ENCODE results near the gene PXMP4.
A peak's percentile ranks its signal among the peaks of the same experiment; 100 is the strongest.

PXMP4 gene

DNA sequence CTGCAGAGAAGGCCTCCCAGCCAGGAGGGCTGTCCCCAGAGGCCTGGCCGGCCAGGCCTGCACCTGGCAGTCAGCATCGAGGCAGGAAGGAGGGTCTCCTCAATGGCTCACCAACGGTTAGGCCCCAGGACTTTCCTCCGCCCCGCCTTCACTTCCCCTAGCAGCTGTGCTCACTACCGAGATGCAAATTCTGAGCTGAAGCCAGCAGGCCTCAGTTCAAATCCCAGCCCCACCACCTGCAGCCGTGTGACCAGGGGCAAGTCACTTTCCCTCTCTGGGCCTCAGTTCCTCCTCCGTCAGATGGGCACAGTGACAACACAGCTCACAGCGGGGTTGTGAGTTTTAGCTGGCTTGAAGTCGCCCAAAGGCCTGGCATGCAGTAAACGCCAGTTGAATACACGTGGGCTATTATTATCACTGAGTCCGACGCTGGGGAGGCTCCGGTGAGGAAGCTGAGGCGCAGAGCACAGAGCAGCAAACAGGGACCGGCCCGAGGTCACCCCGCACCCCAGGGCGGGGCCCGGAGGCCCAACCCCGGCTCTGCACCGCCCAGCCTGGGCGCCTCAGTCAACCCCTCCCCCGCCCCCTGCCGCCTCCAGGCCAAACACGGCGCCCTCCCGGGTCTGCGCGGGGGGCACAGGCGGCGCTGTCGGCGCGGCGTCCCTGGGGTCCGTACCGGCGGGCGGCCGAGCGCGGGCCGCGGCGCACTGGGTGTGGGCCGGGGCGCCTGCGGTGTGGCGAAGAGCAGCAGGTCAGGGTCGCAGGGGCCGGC, 34.6 kb downstream of the PXMP4 start:
- TF ChIP-seq, protein P1, sequence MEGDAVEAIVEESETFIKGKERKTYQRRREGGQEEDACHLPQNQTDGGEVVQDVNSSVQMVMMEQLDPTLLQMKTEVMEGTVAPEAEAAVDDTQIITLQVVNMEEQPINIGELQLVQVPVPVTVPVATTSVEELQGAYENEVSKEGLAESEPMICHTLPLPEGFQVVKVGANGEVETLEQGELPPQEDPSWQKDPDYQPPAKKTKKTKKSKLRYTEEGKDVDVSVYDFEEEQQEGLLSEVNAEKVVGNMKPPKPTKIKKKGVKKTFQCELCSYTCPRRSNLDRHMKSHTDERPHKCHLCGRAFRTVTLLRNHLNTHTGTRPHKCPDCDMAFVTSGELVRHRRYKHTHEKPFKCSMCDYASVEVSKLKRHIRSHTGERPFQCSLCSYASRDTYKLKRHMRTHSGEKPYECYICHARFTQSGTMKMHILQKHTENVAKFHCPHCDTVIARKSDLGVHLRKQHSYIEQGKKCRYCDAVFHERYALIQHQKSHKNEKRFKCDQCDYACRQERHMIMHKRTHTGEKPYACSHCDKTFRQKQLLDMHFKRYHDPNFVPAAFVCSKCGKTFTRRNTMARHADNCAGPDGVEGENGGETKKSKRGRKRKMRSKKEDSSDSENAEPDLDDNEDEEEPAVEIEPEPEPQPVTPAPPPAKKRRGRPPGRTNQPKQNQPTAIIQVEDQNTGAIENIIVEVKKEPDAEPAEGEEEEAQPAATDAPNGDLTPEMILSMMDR (IDR thresholded peaks at IDR 0.05) = no peak
- DNase-seq = no peak
- Mint-ChIP-seq H3K27ac (no peak overlapping the region), H3K4me1 (peaks cover 44% of the 10 kb centered on the region), H3K27me3 (ENCODE audit: low read depth, poor library complexity) (peaks cover 5% of the 10 kb centered on the region), H3K36me3 (ENCODE audit: low read depth) (no peaks in the 10 kb centered on the region), H3K4me3 (peak overlapping the region; percentile 79), H3K9me3 (no peaks in the 10 kb centered on the region)

DNA sequence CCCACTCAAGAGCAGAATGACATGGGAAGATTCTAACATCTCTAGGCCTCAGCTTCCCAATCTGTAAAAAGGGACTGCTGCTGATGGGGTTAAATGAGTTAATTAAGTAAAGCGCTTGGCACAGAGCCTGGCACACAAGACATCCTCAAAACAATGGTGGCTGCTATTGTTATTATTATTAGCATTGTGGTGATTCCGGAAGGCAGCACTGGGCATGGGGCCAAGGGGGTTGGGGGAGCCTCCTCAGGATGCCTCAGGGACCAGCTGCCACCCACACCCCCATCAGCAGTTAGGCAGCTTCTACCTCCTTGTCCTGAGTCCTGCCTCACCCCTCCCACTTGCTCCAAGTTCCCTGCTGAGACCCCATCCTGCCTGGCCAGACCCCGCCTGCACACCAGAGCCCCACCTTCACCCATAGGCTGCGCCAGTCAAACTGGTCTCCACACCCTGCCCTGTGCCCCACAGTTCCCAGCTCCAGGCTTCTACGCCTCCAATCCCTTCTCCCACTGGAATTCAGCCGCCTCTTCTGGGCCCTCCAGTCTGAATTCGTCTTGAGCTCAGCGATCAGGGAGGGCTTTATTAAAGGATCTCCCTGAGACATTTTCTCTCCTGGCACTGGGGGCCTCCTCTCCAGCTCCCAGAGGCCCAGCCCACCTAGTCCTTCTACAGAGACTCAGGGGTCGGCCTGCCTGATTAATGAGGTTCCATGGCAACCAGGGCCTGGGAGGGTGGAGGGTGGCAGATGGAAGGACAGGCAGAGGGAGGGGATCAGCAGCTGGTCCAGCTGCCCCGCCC, 35.4 kb downstream of the PXMP4 start:
- peak; percentile 48 for DNase-seq
- H3K27ac Mint-ChIP-seq = peak overlapping the region; percentile 40
- peaks cover 5% of the 10 kb centered on the region for H3K27me3 Mint-ChIP-seq (ENCODE audit: low read depth, poor library complexity)
- H3K4me3 Mint-ChIP-seq = peak overlapping the region; percentile 79
- H3K4me1 Mint-ChIP-seq = peaks cover 40% of the 10 kb centered on the region
- TF ChIP-seq, protein P1 (IDR thresholded peaks at IDR 0.05) = no peak
- H3K9me3 Mint-ChIP-seq = no peaks in the 10 kb centered on the region
- H3K36me3 Mint-ChIP-seq (ENCODE audit: low read depth) = no peaks in the 10 kb centered on the region

DNA sequence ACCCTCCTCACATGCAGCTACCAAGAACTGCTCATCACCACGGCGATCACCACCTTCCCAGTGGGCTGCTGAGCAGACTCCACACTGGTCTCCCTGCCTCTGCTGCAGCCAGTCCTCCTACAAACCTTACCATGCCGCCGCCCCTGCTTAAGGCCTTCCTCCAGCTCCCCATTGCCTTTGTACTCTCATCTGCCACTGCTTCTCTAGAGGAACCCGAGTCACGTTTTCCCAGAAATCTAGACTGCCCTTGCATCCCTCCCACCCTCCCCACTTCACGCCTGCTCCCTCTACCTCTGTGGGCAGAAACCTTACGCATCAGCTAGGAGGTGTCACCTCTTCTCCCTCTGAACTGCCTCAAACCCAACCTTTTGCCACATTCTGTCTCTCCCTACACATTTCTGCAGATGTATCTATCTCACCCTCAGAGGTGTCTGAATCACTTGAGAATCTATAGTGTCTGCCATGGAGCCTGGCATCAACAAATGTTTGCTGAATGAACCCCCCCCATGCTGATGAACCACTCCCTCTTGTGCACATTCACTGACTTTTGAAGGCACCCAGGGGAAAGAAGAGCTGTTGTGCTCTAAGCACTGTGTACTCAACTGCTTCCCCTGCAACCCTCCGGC, 38.3 kb downstream of the PXMP4 start:
- no peak for DNase-seq
- Mint-ChIP-seq H3K9me3 (no peaks in the 10 kb centered on the region), H3K4me1 (peaks cover 39% of the 10 kb centered on the region), H3K4me3 (no peak overlapping the region), H3K27me3 (ENCODE audit: low read depth, poor library complexity) (peaks cover 2% of the 10 kb centered on the region), H3K27ac (no peak overlapping the region), H3K36me3 (ENCODE audit: low read depth) (peaks cover 21% of the 10 kb centered on the region)
- TF ChIP-seq, protein P1 (IDR thresholded peaks at IDR 0.05) = no peak

DNA sequence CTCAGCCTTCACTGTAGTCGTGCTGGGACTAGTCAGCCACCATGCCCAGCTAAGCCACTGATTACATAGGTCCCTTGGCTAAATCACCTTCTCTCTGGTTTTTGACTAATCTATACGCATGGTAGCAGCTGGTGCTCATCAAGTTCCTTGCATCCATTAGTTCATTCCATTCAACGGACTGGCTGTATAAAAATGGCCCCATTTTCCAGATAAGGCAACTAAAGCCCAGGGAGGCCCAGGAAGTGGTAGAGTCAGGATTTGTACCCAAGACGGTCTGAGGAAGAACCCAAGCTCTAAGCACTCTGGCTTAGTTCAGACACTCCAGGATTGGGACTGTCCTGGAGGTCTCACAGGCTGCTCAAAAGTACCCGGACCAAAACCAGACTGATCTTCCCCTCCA, 38.8 kb downstream of the PXMP4 start:
- no peak overlapping the region for H3K4me3 Mint-ChIP-seq
- peaks cover 26% of the 10 kb centered on the region for H3K36me3 Mint-ChIP-seq (ENCODE audit: low read depth)
- no peaks in the 10 kb centered on the region for H3K9me3 Mint-ChIP-seq
- no peak for DNase-seq
- H3K27ac Mint-ChIP-seq = no peak overlapping the region
- TF ChIP-seq, protein P1 (IDR thresholded peaks at IDR 0.05) = no peak
- peaks cover 2% of the 10 kb centered on the region for H3K27me3 Mint-ChIP-seq (ENCODE audit: low read depth, poor library complexity)
- peaks cover 37% of the 10 kb centered on the region for H3K4me1 Mint-ChIP-seq

DNA sequence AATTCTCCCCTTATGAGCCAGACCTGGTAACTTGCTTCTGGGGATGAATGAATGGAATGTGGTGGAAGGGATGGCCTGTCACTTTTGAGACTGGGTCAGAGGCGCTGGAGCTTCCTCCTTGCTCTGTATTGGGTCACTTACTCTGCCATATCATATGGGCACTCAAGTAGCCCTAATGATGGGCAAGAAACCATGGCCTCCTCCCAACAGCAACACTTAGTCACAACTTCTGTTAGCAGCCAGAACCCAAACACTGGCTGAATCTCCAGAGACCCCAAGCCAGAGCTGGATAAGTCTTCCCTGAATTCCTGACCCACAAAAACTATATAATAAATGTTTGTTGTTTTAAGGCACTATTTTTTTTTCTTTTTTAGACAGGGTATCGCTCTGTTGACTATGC, 39.4 kb downstream of the PXMP4 start:
- Mint-ChIP-seq H3K36me3 (ENCODE audit: low read depth) (peaks cover 27% of the 10 kb centered on the region), H3K4me1 (peaks cover 43% of the 10 kb centered on the region), H3K9me3 (no peaks in the 10 kb centered on the region), H3K27ac (no peak overlapping the region), H3K4me3 (no peak overlapping the region), H3K27me3 (ENCODE audit: low read depth, poor library complexity) (peaks cover 2% of the 10 kb centered on the region)
- TF ChIP-seq, protein P1 (IDR thresholded peaks at IDR 0.05) = no peak
- DNase-seq = no peak
